Osteocyte (in vitro differentiated cells): ENCODE data around the gene HM13. TPM values are rescaled to one million over a fixed set of nuclear protein-coding genes. Genes with fewer than 3 reads are reported as not detected.

Experiments used
- DNase-seq: peaks from one replicate; pipeline ENCODE4 v3.0.0; 2021; ENCODE audit warnings: mixed read lengths; ENCODE audit not compliant: unreplicated experiment; ENCODE audit errors: extremely low spot score
- H3K27ac Mint-ChIP-seq: one replicate; pipeline ENCODE4 v1.8.0; 2021; ENCODE audit warnings: mild to moderate bottlenecking, mixed read lengths; ENCODE audit not compliant: unreplicated experiment
- H3K27me3 Mint-ChIP-seq: one replicate; pipeline ENCODE4 v1.8.0; 2021; ENCODE audit warnings: mixed read lengths; ENCODE audit not compliant: unreplicated experiment
- H3K36me3 Mint-ChIP-seq: one replicate; pipeline ENCODE4 v1.8.0; 2021; ENCODE audit warnings: mixed read lengths; ENCODE audit not compliant: unreplicated experiment
- H3K4me1 Mint-ChIP-seq: one replicate; pipeline ENCODE4 v1.8.0; 2021; ENCODE audit warnings: mixed read lengths; ENCODE audit not compliant: unreplicated experiment
- H3K4me3 Mint-ChIP-seq: one replicate; pipeline ENCODE4 v1.8.0; 2021; ENCODE audit warnings: mild to moderate bottlenecking, moderate library complexity, mixed read lengths; ENCODE audit not compliant: unreplicated experiment
- H3K9me3 Mint-ChIP-seq: one replicate; pipeline ENCODE4 v1.8.0; 2021; ENCODE audit warnings: mixed read lengths; ENCODE audit not compliant: unreplicated experiment
- CTCF ChIP-seq: fragments of 200-600 bp; sonication (generic); IDR thresholded peaks from 2 replicates; pipeline ENCODE4 v1.5.0; 2021; ENCODE audit warnings: antibody characterized with exemption, mild to moderate bottlenecking, moderate library complexity
- total RNA-seq: library from RNA; stranded (reverse); gene quantifications from 2 replicates; pipeline ENCODE4 v1.2.1, GENCODE V29; 2021

The HM13 gene
- total RNA-seq, 1 donor from 2014 or later = 173 TPM

- H3K4me3 Mint-ChIP-seq = no peak overlapping the region
- peaks cover 20% of the 10 kb centered on the region for H3K4me1 Mint-ChIP-seq
- no peaks in the 10 kb centered on the region for H3K27me3 Mint-ChIP-seq
- TF ChIP-seq CTCF = no peak
- H3K27ac Mint-ChIP-seq = peak overlapping the region; percentile 87
- no peak for DNase-seq
- peaks cover 21% of the 10 kb centered on the region for H3K36me3 Mint-ChIP-seq
- H3K9me3 Mint-ChIP-seq = no peaks in the 10 kb centered on the region
These were observed 46.7 kb downstream of the HM13 start for GRCh38 chr20:31560746-31561598.

- H3K4me1 Mint-ChIP-seq = peaks cover 18% of the 10 kb centered on the region
- DNase-seq = no peak
- H3K36me3 Mint-ChIP-seq = peaks cover 19% of the 10 kb centered on the region
- H3K4me3 Mint-ChIP-seq = no peak overlapping the region
- H3K27me3 Mint-ChIP-seq = no peaks in the 10 kb centered on the region
- no peaks in the 10 kb centered on the region for H3K9me3 Mint-ChIP-seq
- TF ChIP-seq CTCF = no peak
- no peak overlapping the region for H3K27ac Mint-ChIP-seq
These were observed 48.0 kb downstream of the HM13 start for GRCh38 chr20:31562241-31562640.

GRCh38 chr20:31564284-31564683 lies 50.0 kb downstream of the HM13 start:
- H3K27me3 Mint-ChIP-seq = no peaks in the 10 kb centered on the region
- TF ChIP-seq CTCF = no peak
- H3K9me3 Mint-ChIP-seq = no peaks in the 10 kb centered on the region
- H3K27ac Mint-ChIP-seq = no peak overlapping the region
- peaks cover 19% of the 10 kb centered on the region for H3K36me3 Mint-ChIP-seq
- DNase-seq = no peak
- H3K4me1 Mint-ChIP-seq = peaks cover 30% of the 10 kb centered on the region
- H3K4me3 Mint-ChIP-seq = no peak overlapping the region

- DNase-seq = no peak
- no peaks in the 10 kb centered on the region for H3K9me3 Mint-ChIP-seq
- peaks cover 24% of the 10 kb centered on the region for H3K4me1 Mint-ChIP-seq
- no peaks in the 10 kb centered on the region for H3K27me3 Mint-ChIP-seq
- no peak overlapping the region for H3K27ac Mint-ChIP-seq
- H3K4me3 Mint-ChIP-seq = no peak overlapping the region
- H3K36me3 Mint-ChIP-seq = peaks cover 17% of the 10 kb centered on the region
- no peak for TF ChIP-seq CTCF
These were observed 51.6 kb downstream of the HM13 start for GRCh38 chr20:31565699-31566318.

- Mint-ChIP-seq H3K4me3 (no peak overlapping the region), H3K27ac (no peak overlapping the region), H3K27me3 (no peaks in the 10 kb centered on the region), H3K4me1 (peaks cover 20% of the 10 kb centered on the region), H3K9me3 (no peaks in the 10 kb centered on the region), H3K36me3 (peaks cover 15% of the 10 kb centered on the region)
- no peak for TF ChIP-seq CTCF
- DNase-seq = no peak
These were observed 52.0 kb downstream of the HM13 start for GRCh38 chr20:31566319-31566657.
